ENCODE measurements around the gene ADAMTSL3.

ADAMTSL3 gene

GRCh38 chr15:83837945-83838571 lies 184.1 kb downstream of the ADAMTSL3 start:
- no peak for DNase-seq (ENCODE audit: low read depth)

- no peak for DNase-seq (ENCODE audit: low read depth)
Measured at GRCh38 chr15:83838763-83839162, 184.8 kb downstream of the ADAMTSL3 start.

- no peak for DNase-seq (ENCODE audit: low read depth)
Measured at GRCh38 chr15:83842281-83842680, 188.4 kb downstream of the ADAMTSL3 start.

- no peak for DNase-seq (ENCODE audit: low read depth)
Measured at GRCh38 chr15:83843471-83843871, 189.5 kb downstream of the ADAMTSL3 start.

GRCh38 chr15:83844742-83845141 lies 190.8 kb downstream of the ADAMTSL3 start:
- DNase-seq (ENCODE audit: low read depth), result no peak

- DNase-seq (ENCODE audit: low read depth), result no peak
Measured at GRCh38 chr15:83845230-83845629, 191.3 kb downstream of the ADAMTSL3 start.

GRCh38 chr15:83846847-83847246 lies 192.9 kb downstream of the ADAMTSL3 start:
- DNase-seq (ENCODE audit: low read depth), result no peak

- DNase-seq (ENCODE audit: low read depth), result no peak
Measured at GRCh38 chr15:83848315-83849050, 194.6 kb downstream of the ADAMTSL3 start.

- no peak for DNase-seq (ENCODE audit: low read depth)
Measured at GRCh38 chr15:83850015-83850414, 196.1 kb downstream of the ADAMTSL3 start.

GRCh38 chr15:83850501-83851245 lies 196.8 kb downstream of the ADAMTSL3 start:
- no peak for DNase-seq (ENCODE audit: low read depth)

- no peak for DNase-seq (ENCODE audit: low read depth)
Measured at GRCh38 chr15:83853232-83853631, 199.3 kb downstream of the ADAMTSL3 start.

GRCh38 chr15:83854321-83854720 lies 200.4 kb downstream of the ADAMTSL3 start:
- no peak for DNase-seq (ENCODE audit: low read depth)

GRCh38 chr15:83854950-83855707 lies 201.2 kb downstream of the ADAMTSL3 start:
- DNase-seq (ENCODE audit: low read depth), result no peak

GRCh38 chr15:83855956-83856355 lies 202.0 kb downstream of the ADAMTSL3 start:
- DNase-seq (ENCODE audit: low read depth), result no peak

- no peak for DNase-seq (ENCODE audit: low read depth)
Measured at GRCh38 chr15:83858820-83859505, 205.0 kb downstream of the ADAMTSL3 start.

GRCh38 chr15:83866692-83867091 lies 212.8 kb downstream of the ADAMTSL3 start:
- DNase-seq (ENCODE audit: low read depth), result no peak

GRCh38 chr15:83869341-83869740 lies 215.4 kb downstream of the ADAMTSL3 start:
- no peak for DNase-seq (ENCODE audit: low read depth)

GRCh38 chr15:83871808-83872559 lies 218.1 kb downstream of the ADAMTSL3 start:
- DNase-seq (ENCODE audit: low read depth), result no peak

- DNase-seq (ENCODE audit: low read depth), result no peak
Measured at GRCh38 chr15:83873966-83874365, 220.0 kb downstream of the ADAMTSL3 start.

- DNase-seq (ENCODE audit: low read depth), result no peak
Measured at GRCh38 chr15:83880529-83880928, 226.6 kb downstream of the ADAMTSL3 start.

- no peak for DNase-seq (ENCODE audit: low read depth)
Measured at GRCh38 chr15:83881156-83881555, 227.2 kb downstream of the ADAMTSL3 start.

Measured in stimulated activated CD8-positive, alpha-beta memory T cell treated with anti-CD3 and anti-CD28 coated beads, Interleukin-7, amount 100 ng/mL, for 24 hours (primary cell).